Fibroblast of pulmonary artery (primary cell): ENCODE measurements around the gene ZZZ3.
A peak's percentile ranks its signal among the peaks of the same experiment; 100 is the strongest.
"Not testable (repeated sequence)": the region's sequence is repeated elsewhere in the genome, so short reads cannot be mapped to it uniquely, and the experiment has no call there.

Source experiments
- DNase-seq: peaks from one replicate; pipeline ENCODE4 v3.0.0-alpha.2; 2010; ENCODE audit warnings: low read depth
- H3K4me3 ChIP-seq: replicated peaks from 2 replicates; pipeline ENCODE4 v1.5.1; 2011; ENCODE audit warnings: low read depth, mild to moderate bottlenecking, control low read depth, low read length, moderate library complexity
- TF ChIP-seq, protein P1 (sequence below): IDR thresholded peaks from 2 replicates; pipeline ENCODE4 v1.5.1; 2011; ENCODE audit warnings: mild to moderate bottlenecking, control low read depth, low read length, inconsistent platforms; ENCODE audit errors: missing control alignments

ZZZ3 gene

DNA sequence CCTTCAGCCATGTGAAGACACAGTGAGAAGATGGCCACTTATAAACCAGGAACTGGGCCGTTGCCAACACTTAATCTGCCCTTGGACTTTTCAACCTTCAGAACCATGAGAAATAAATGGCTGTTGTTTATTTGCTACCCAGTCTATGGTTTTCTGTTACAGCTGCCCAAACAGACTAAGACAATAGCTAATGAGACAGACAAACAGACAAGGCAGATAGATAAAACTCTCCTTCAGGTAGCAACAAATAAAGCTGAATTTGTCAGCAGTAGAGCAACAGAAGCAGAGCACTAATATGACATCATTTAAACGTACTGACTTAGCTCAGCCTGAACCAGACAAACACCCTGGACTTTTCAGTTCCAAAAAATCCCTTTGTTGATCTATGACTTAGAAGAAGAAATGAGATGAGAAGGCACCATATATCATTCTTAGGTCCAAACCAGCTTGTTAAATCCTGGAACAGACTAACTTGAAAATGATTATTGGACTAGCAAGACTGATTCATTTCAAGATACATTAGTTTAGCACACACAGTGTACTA is 27.0 kb downstream of the ZZZ3 start:
- TF ChIP-seq, protein P1, sequence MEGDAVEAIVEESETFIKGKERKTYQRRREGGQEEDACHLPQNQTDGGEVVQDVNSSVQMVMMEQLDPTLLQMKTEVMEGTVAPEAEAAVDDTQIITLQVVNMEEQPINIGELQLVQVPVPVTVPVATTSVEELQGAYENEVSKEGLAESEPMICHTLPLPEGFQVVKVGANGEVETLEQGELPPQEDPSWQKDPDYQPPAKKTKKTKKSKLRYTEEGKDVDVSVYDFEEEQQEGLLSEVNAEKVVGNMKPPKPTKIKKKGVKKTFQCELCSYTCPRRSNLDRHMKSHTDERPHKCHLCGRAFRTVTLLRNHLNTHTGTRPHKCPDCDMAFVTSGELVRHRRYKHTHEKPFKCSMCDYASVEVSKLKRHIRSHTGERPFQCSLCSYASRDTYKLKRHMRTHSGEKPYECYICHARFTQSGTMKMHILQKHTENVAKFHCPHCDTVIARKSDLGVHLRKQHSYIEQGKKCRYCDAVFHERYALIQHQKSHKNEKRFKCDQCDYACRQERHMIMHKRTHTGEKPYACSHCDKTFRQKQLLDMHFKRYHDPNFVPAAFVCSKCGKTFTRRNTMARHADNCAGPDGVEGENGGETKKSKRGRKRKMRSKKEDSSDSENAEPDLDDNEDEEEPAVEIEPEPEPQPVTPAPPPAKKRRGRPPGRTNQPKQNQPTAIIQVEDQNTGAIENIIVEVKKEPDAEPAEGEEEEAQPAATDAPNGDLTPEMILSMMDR = no peak
- DNase-seq = no peak
- H3K4me3 ChIP-seq = no peak overlapping the region

DNA sequence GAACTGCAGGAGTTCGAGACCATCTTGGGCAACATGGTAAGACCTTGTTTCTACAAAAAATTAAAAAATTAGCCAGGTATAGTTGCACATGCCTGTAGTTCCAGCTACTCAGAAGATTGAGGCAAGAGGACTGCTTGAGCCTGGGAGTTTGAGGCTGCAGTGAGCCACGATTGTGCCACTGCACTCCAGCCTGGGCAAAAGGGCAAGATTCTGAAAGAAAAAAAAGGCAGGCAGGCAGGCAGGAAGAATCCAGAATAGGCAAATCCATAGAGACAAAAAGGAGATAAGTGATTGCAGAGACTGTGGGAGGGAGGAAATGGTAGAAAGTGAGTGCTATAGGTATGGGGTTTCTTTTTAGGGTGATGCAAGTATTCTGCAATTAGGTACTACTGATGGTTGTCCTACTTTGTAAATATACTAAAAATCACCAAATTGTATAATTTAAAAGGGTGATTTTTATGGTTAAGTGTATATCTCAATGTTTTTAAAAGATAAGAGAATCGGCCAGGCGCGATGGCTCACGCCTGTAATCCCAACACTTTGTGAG is 29.4 kb downstream of the ZZZ3 start:
- DNase-seq = no peak
- TF ChIP-seq, protein P1 = no peak
- H3K4me3 ChIP-seq = no peak overlapping the region

DNA sequence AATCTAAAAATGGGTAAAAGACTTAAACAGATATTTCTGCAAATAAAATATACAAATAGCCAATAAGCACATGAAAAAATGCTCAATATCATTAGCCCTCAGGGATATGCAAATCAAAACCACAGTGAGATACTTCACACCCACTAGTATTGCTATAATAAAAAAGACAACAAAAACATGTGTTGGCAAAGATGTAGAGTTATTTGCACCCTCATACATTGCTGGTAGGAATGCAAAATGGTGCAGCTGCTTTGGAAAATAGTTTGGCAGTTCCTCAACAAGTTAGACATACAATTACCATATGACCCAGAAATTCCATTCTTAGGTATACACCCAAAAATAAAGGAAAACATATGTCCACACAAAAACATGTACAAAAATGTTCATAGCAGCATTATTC is 30.2 kb downstream of the ZZZ3 start:
- no peak overlapping the region for H3K4me3 ChIP-seq
- DNase-seq = peak; percentile 29
- TF ChIP-seq, protein P1 = no peak

DNA sequence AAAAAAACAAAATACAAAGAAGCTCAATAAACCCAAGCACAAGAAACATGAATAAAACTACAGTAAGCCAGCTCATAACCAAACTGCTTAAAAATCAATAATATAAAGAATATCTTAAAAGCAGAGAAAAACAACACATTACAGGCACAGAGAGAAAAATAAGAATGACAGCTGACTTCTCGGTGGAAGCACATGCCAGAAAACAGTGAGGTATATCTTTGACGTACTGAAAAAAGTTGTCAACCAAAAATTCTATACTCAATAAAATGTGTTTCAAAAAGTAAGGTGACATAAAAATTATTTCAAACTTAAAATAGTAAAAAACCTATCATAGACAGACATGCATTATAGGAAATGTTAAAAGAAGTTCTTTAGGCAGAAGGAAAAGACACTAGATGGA is 33.3 kb downstream of the ZZZ3 start:
- H3K4me3 ChIP-seq = no peak overlapping the region
- TF ChIP-seq, protein P1 = no peak
- DNase-seq = no peak

DNA sequence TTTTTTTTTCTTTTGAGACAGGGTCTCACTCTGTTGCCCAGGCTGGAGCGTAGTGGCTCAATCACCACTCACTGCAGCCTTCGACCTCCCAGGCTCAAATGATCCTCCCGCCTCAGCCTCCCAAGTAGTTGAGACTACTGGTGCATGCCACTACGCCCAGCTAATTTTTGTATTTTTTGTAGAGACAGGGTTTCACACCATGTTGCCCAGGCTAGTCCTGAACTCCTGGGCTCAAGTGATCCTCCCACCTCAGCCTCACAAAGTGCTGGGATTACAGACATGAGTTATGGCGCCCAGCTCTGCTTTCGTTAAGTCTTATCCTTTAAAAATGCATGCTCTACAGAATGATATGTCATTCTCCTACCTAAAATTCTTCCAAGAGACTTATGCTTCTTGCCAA is 36.2 kb downstream of the ZZZ3 start:
- not testable (repeated sequence) for H3K4me3 ChIP-seq, DNase-seq

DNA sequence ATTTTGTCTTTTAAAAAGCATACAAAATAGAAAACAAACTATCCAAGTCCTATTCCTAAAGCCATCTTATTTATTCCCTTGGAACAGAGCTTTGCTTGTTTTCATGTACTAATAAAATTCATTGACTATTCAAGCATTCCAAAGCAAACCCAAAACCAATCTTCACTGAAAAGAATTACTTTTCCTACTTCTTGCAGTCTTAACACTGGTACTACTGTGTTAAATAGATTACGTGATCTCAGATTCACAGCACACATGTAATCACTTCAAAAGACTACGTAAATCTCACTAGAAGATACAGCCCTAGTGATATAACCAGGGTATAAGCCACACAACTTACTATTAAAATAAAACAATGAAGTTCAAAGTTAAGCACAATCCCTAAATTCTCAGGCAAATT is 39.0 kb downstream of the ZZZ3 start:
- TF ChIP-seq, protein P1 = no peak
- H3K4me3 ChIP-seq = no peak overlapping the region
- no peak for DNase-seq

DNA sequence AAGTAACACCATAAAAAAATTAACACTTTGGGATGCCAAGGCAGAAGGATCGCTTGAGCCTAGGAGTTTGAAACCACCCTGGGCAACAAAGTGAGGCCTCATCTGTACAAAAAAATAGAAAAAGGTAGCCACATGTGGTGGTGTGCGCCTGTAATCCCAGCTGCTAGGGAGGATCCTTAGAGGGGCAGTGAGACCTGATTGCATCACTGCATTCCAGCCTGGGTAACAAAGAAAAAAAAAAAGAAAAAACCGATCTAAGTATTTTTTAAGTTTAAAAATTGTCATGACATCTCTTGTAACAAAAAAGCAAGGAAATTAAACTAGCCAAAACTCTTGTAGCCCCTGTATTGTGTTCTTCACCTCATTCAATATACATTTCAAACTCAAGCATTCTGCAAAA is 39.5 kb downstream of the ZZZ3 start:
- TF ChIP-seq, protein P1 = no peak
- DNase-seq = no peak
- no peak overlapping the region for H3K4me3 ChIP-seq
